Stimulated activated memory B cell treated with anti-CD40 and anti-IgM and Interleukin-4, amounts not matched to agents 10 μg/mL and 1 μg/mL and 100 μg/mL, for 72 hours (primary cell): ENCODE results near the gene ASXL2.
"Not testable (repeated sequence)": the region's sequence is repeated elsewhere in the genome, so short reads cannot be mapped to it uniquely, and the experiment has no call there.

Source experiments
- ATAC-seq: fragments of 150-1000 bp; cut with Tn5 transposase; 2 replicates; pipeline ENCODE4 v1.10.0; 2021
- H3K27ac Mint-ChIP-seq: one replicate; pipeline ENCODE4 v1.8.0; 2022; ENCODE audit warnings: mild to moderate bottlenecking, mixed read lengths
- H3K27me3 Mint-ChIP-seq: one replicate; pipeline ENCODE4 v1.8.0; 2022; ENCODE audit warnings: mixed read lengths
- H3K36me3 Mint-ChIP-seq: one replicate; pipeline ENCODE4 v1.8.0; 2022; ENCODE audit warnings: mixed read lengths
- H3K4me1 Mint-ChIP-seq: one replicate; pipeline ENCODE4 v1.8.0; 2022; ENCODE audit warnings: mixed read lengths
- H3K4me3 Mint-ChIP-seq: one replicate; pipeline ENCODE4 v1.8.0; 2022; ENCODE audit warnings: mild to moderate bottlenecking, moderate library complexity, mixed read lengths
- H3K9me3 Mint-ChIP-seq: one replicate; pipeline ENCODE4 v1.8.0; 2022; ENCODE audit warnings: mixed read lengths

Gene ASXL2

GRCh38 chr2:25878361-25879132 lies at the start of gene ASXL2:
Gene ASXL2 (minus strand): TSS chr2:25878487. CDS start chr2:25878222, 265 bp downstream.
- no peaks in the 10 kb centered on the region for H3K27me3 Mint-ChIP-seq
- H3K27ac Mint-ChIP-seq = peak within 1 kb of the TSS; percentile 93
- peaks cover 9% of the 10 kb centered on the region for H3K36me3 Mint-ChIP-seq
- H3K4me3 Mint-ChIP-seq = peak within 1 kb of the TSS; percentile 91
- H3K4me1 Mint-ChIP-seq = peaks cover 34% of the 10 kb centered on the region
- ATAC-seq = peak; percentile 97
- H3K9me3 Mint-ChIP-seq = no peaks in the 10 kb centered on the region

GRCh38 chr2:25926984-25927756 lies 48.9 kb upstream of the ASXL2 start:
- H3K4me3 Mint-ChIP-seq = no peak overlapping the region
- no peak for ATAC-seq
- no peaks in the 10 kb centered on the region for H3K4me1 Mint-ChIP-seq
- H3K36me3 Mint-ChIP-seq = peaks cover 14% of the 10 kb centered on the region
- H3K27me3 Mint-ChIP-seq = no peaks in the 10 kb centered on the region
- H3K27ac Mint-ChIP-seq = no peak overlapping the region
- no peaks in the 10 kb centered on the region for H3K9me3 Mint-ChIP-seq

- Mint-ChIP-seq H3K27me3 (no peaks in the 10 kb centered on the region), H3K9me3 (no peaks in the 10 kb centered on the region), H3K4me1 (no peaks in the 10 kb centered on the region), H3K27ac (no peak overlapping the region), H3K36me3 (no peaks in the 10 kb centered on the region), H3K4me3 (no peak overlapping the region)
- no peak for ATAC-seq
Observed at GRCh38 chr2:25922501-25922900, 44.2 kb upstream of the ASXL2 start.

- Mint-ChIP-seq H3K27me3 (no peaks in the 10 kb centered on the region), H3K4me1 (peaks cover 9% of the 10 kb centered on the region), H3K4me3 (no peak overlapping the region), H3K9me3 (no peaks in the 10 kb centered on the region), H3K27ac (no peak overlapping the region), H3K36me3 (no peaks in the 10 kb centered on the region)
- ATAC-seq = no peak
Observed at GRCh38 chr2:25920786-25921415, 42.6 kb upstream of the ASXL2 start.

GRCh38 chr2:25920336-25920735 lies 42.0 kb upstream of the ASXL2 start:
- no peaks in the 10 kb centered on the region for H3K36me3 Mint-ChIP-seq
- H3K4me3 Mint-ChIP-seq = no peak overlapping the region
- H3K27ac Mint-ChIP-seq = no peak overlapping the region
- no peaks in the 10 kb centered on the region for H3K9me3 Mint-ChIP-seq
- ATAC-seq = no peak
- no peaks in the 10 kb centered on the region for H3K27me3 Mint-ChIP-seq
- H3K4me1 Mint-ChIP-seq = peaks cover 9% of the 10 kb centered on the region

GRCh38 chr2:25917832-25918231 lies 39.5 kb upstream of the ASXL2 start:
- Mint-ChIP-seq H3K27ac (no peak overlapping the region), H3K9me3 (no peaks in the 10 kb centered on the region), H3K4me1 (peaks cover 9% of the 10 kb centered on the region), H3K27me3 (no peaks in the 10 kb centered on the region), H3K4me3 (no peak overlapping the region), H3K36me3 (no peaks in the 10 kb centered on the region)
- no peak for ATAC-seq

GRCh38 chr2:25917411-25917810 lies 39.1 kb upstream of the ASXL2 start:
- not testable (repeated sequence) for ATAC-seq, H3K4me3 Mint-ChIP-seq, H3K4me1 Mint-ChIP-seq, H3K9me3 Mint-ChIP-seq, H3K27me3 Mint-ChIP-seq, H3K27ac Mint-ChIP-seq, H3K36me3 Mint-ChIP-seq

GRCh38 chr2:25915944-25916772 lies 37.9 kb upstream of the ASXL2 start:
- H3K4me3 Mint-ChIP-seq = peak overlapping the region; percentile 58
- not testable (repeated sequence) for H3K27me3 Mint-ChIP-seq, H3K9me3 Mint-ChIP-seq, ATAC-seq, H3K36me3 Mint-ChIP-seq, H3K27ac Mint-ChIP-seq, H3K4me1 Mint-ChIP-seq

GRCh38 chr2:25915411-25915810 lies 37.1 kb upstream of the ASXL2 start:
- ATAC-seq, H3K4me1 Mint-ChIP-seq, H3K27me3 Mint-ChIP-seq: not testable (repeated sequence)

GRCh38 chr2:25913696-25913973 lies 35.3 kb upstream of the ASXL2 start:
- H3K27me3 Mint-ChIP-seq, H3K27ac Mint-ChIP-seq, H3K9me3 Mint-ChIP-seq, H3K4me1 Mint-ChIP-seq, ATAC-seq, H3K36me3 Mint-ChIP-seq, H3K4me3 Mint-ChIP-seq: not testable (repeated sequence)

More at GRCh38 chr2:25915411-25915810, 37.1 kb upstream of the ASXL2 start:
- H3K27ac Mint-ChIP-seq, H3K9me3 Mint-ChIP-seq, H3K36me3 Mint-ChIP-seq, H3K4me3 Mint-ChIP-seq: not testable (repeated sequence)

GRCh38 chr2:25912851-25913695 lies 34.8 kb upstream of the ASXL2 start:
- Mint-ChIP-seq H3K27me3 (peaks cover 1% of the 10 kb centered on the region), H3K9me3 (peaks cover 3% of the 10 kb centered on the region), H3K4me1 (peaks cover 9% of the 10 kb centered on the region), H3K4me3 (no peak overlapping the region), H3K27ac (no peak overlapping the region), H3K36me3 (no peaks in the 10 kb centered on the region)
- ATAC-seq = no peak

- not testable (repeated sequence) for H3K36me3 Mint-ChIP-seq, H3K9me3 Mint-ChIP-seq, H3K27ac Mint-ChIP-seq, H3K4me1 Mint-ChIP-seq, H3K4me3 Mint-ChIP-seq, ATAC-seq
- peaks cover 14% of the 10 kb centered on the region for H3K27me3 Mint-ChIP-seq
Observed at GRCh38 chr2:25909574-25909973, 31.3 kb upstream of the ASXL2 start.

GRCh38 chr2:25905126-25905525 lies 26.8 kb upstream of the ASXL2 start:
- Mint-ChIP-seq H3K27me3 (peaks cover 14% of the 10 kb centered on the region), H3K4me3 (no peak overlapping the region), H3K9me3 (no peaks in the 10 kb centered on the region), H3K27ac (no peak overlapping the region), H3K4me1 (no peaks in the 10 kb centered on the region), H3K36me3 (no peaks in the 10 kb centered on the region)
- ATAC-seq = no peak

GRCh38 chr2:25903216-25903776 lies 25.0 kb upstream of the ASXL2 start:
- H3K9me3 Mint-ChIP-seq = no peaks in the 10 kb centered on the region
- ATAC-seq = no peak

More at GRCh38 chr2:25903216-25903776, 25.0 kb upstream of the ASXL2 start:
- peaks cover 5% of the 10 kb centered on the region for H3K4me1 Mint-ChIP-seq
- no peak overlapping the region for H3K27ac Mint-ChIP-seq
- peaks cover 14% of the 10 kb centered on the region for H3K27me3 Mint-ChIP-seq
- H3K36me3 Mint-ChIP-seq = no peaks in the 10 kb centered on the region
- H3K4me3 Mint-ChIP-seq = no peak overlapping the region
